Activated CD4-positive, alpha-beta memory T cell treated with anti-CD3 and anti-CD28 coated beads, Interleukin-2, amount 10 ng/mL, durations not matched to agents 7 days and 5 days (primary cell): ENCODE measurements around the gene TEX48. TPM values are rescaled to one million over a fixed set of nuclear protein-coding genes. Genes with fewer than 3 reads are reported as not detected.

Experiments
- CTCF ChIA-PET: fragments of 350-600 bp; sonication (Branson Sonifier 250); formaldehyde crosslinking; loops from one replicate; lab custom pipeline; 2021; ENCODE audit warnings: antibody characterized with exemption, inconsistent platforms; lab: Charles Lee
- POLR2A ChIA-PET: fragments of 350-600 bp; sonication (Branson Sonifier 250); formaldehyde crosslinking; loops from one replicate; lab custom pipeline; 2021; ENCODE audit warnings: antibody characterized with exemption; lab: Charles Lee
- DNase-seq: peaks from one replicate; pipeline ENCODE4 v3.0.0-alpha.2; 2020
- H3K27ac Mint-ChIP-seq: one replicate; pipeline ENCODE4 v1.8.0; 2021; ENCODE audit warnings: mild to moderate bottlenecking, mixed read lengths
- H3K27me3 Mint-ChIP-seq: one replicate; pipeline ENCODE4 v1.8.0; 2021; ENCODE audit warnings: mixed read lengths
- H3K36me3 Mint-ChIP-seq: one replicate; pipeline ENCODE4 v1.8.0; 2021; ENCODE audit warnings: low read depth, mixed read lengths
- H3K4me1 Mint-ChIP-seq: one replicate; pipeline ENCODE4 v1.8.0; 2021; ENCODE audit warnings: mixed read lengths
- H3K4me3 Mint-ChIP-seq: one replicate; pipeline ENCODE4 v1.8.0; 2021; ENCODE audit warnings: mild to moderate bottlenecking, mixed read lengths
- H3K9me3 Mint-ChIP-seq: one replicate; pipeline ENCODE4 v1.8.0; 2021; ENCODE audit warnings: mixed read lengths
- total RNA-seq, 2 experiments: library from RNA; stranded (reverse); gene quantifications; one replicate each; pipeline ENCODE4 v1.2.3, GENCODE V29; 2021

TEX48 gene
- total RNA-seq, 2 experiments from 2014 or later: 0.48 to 1.5 TPM

- peaks cover 2% of the 10 kb centered on the region for H3K9me3 Mint-ChIP-seq
- peaks cover 18% of the 10 kb centered on the region for H3K27me3 Mint-ChIP-seq
- peaks cover 41% of the 10 kb centered on the region for H3K4me1 Mint-ChIP-seq
- CTCF ChIA-PET: interaction anchor here (0.6 to 7.6 kb wide), 8 partner anchors 17 to 387 kb away, joined by 3 to 173 read pairs (median 30); partner anchors contain the start of gene TNFSF8
- H3K4me3 Mint-ChIP-seq: no peak overlapping the region
- POLR2A ChIA-PET: no interaction called here
- no peak overlapping the region for H3K27ac Mint-ChIP-seq
- DNase-seq: no peak
- peaks cover 6% of the 10 kb centered on the region for H3K36me3 Mint-ChIP-seq
Observed at GRCh38 chr9:114678795-114679194, 3.2 kb downstream of the TEX48 start.

GRCh38 chr9:114678130-114678529, 3.9 kb downstream of the TEX48 start:
- H3K27ac Mint-ChIP-seq: no peak overlapping the region
- H3K4me1 Mint-ChIP-seq: peaks cover 37% of the 10 kb centered on the region
- no peak for DNase-seq
- POLR2A ChIA-PET: interaction anchor here (0.7 kb wide), 1 partner anchor 225 kb away, joined by 3 read pairs; no protein-coding TSS in a partner anchor
- no peak overlapping the region for H3K4me3 Mint-ChIP-seq
- H3K9me3 Mint-ChIP-seq: peaks cover 2% of the 10 kb centered on the region
- peaks cover 18% of the 10 kb centered on the region for H3K27me3 Mint-ChIP-seq
- H3K36me3 Mint-ChIP-seq: peaks cover 3% of the 10 kb centered on the region
- CTCF ChIA-PET: interaction anchor here (1.0 to 7.6 kb wide), 4 partner anchors 17 to 334 kb away, joined by 3 to 173 read pairs (median 75); no protein-coding TSS in a partner anchor

GRCh38 chr9:114677418-114677817, 4.6 kb downstream of the TEX48 start:
- Mint-ChIP-seq H3K27me3 (peaks cover 18% of the 10 kb centered on the region), H3K4me1 (peaks cover 33% of the 10 kb centered on the region), H3K4me3 (no peak overlapping the region), H3K36me3 (peaks cover 3% of the 10 kb centered on the region), H3K27ac (no peak overlapping the region), H3K9me3 (peaks cover 2% of the 10 kb centered on the region)
- POLR2A ChIA-PET: interaction anchor here (0.7 to 1.1 kb wide), 2 partner anchors 71 to 226 kb away, joined by 3 read pairs; no protein-coding TSS in a partner anchor
- CTCF ChIA-PET: interaction anchor here (1.0 to 7.6 kb wide), 3 partner anchors 16 to 335 kb away, joined by 3 to 173 read pairs (median 147); no protein-coding TSS in a partner anchor
- no peak for DNase-seq

GRCh38 chr9:114676901-114677300, 5.1 kb downstream of the TEX48 start:
- Mint-ChIP-seq H3K4me3 (no peak overlapping the region), H3K27me3 (peaks cover 18% of the 10 kb centered on the region), H3K9me3 (peaks cover 2% of the 10 kb centered on the region), H3K36me3 (peaks cover 3% of the 10 kb centered on the region), H3K4me1 (peaks cover 31% of the 10 kb centered on the region), H3K27ac (no peak overlapping the region)
- CTCF ChIA-PET: interaction anchor here (0.7 to 7.6 kb wide), 3 partner anchors 230 to 335 kb away, joined by 4 to 173 read pairs (median 147); no protein-coding TSS in a partner anchor
- POLR2A ChIA-PET: interaction anchor here (1.1 to 1.2 kb wide), 2 partner anchors 71 to 338 kb away, joined by 3 read pairs; no protein-coding TSS in a partner anchor
- no peak for DNase-seq

- H3K27me3 Mint-ChIP-seq: peaks cover 18% of the 10 kb centered on the region
- no peak for DNase-seq
- H3K27ac Mint-ChIP-seq: no peak overlapping the region
- ChIA-PET POLR2A (no interaction called here), CTCF (interaction anchor here (0.7 to 1.3 kb wide), 5 partner anchors 9 to 236 kb away, joined by 3 read pairs; no protein-coding TSS in a partner anchor)
- H3K9me3 Mint-ChIP-seq: peaks cover 6% of the 10 kb centered on the region
- no peak overlapping the region for H3K4me3 Mint-ChIP-seq
- H3K36me3 Mint-ChIP-seq: peaks cover 3% of the 10 kb centered on the region
- peaks cover 16% of the 10 kb centered on the region for H3K4me1 Mint-ChIP-seq
Observed at GRCh38 chr9:114674798-114675540, 7.0 kb downstream of the TEX48 start.

- Mint-ChIP-seq H3K4me1 (peaks cover 16% of the 10 kb centered on the region), H3K4me3 (no peak overlapping the region), H3K36me3 (peaks cover 3% of the 10 kb centered on the region), H3K27me3 (peaks cover 15% of the 10 kb centered on the region), H3K27ac (no peak overlapping the region), H3K9me3 (peaks cover 6% of the 10 kb centered on the region)
- no peak for DNase-seq
- ChIA-PET POLR2A (no interaction called here), CTCF (no interaction called here)
Observed at GRCh38 chr9:114674076-114674797, 7.8 kb downstream of the TEX48 start.

- ChIA-PET CTCF (interaction anchor here (1.3 to 2.7 kb wide), 3 partner anchors 9 to 266 kb away, joined by 5 to 11 read pairs (median 6); no protein-coding TSS in a partner anchor), POLR2A (interaction anchor here (0.7 kb wide), 1 partner anchor 47 kb away, joined by 3 read pairs; no protein-coding TSS in a partner anchor)
- H3K4me1 Mint-ChIP-seq: peaks cover 4% of the 10 kb centered on the region
- H3K27me3 Mint-ChIP-seq: peaks cover 9% of the 10 kb centered on the region
- H3K4me3 Mint-ChIP-seq: no peak overlapping the region
- no peak for DNase-seq
- H3K27ac Mint-ChIP-seq: no peak overlapping the region
- peaks cover 3% of the 10 kb centered on the region for H3K36me3 Mint-ChIP-seq
- peaks cover 6% of the 10 kb centered on the region for H3K9me3 Mint-ChIP-seq
Observed at GRCh38 chr9:114671605-114672004, 10.4 kb downstream of the TEX48 start.

GRCh38 chr9:114669961-114670360, 12.0 kb downstream of the TEX48 start:
- no peak overlapping the region for H3K27ac Mint-ChIP-seq
- peaks cover 4% of the 10 kb centered on the region for H3K4me1 Mint-ChIP-seq
- no peak overlapping the region for H3K4me3 Mint-ChIP-seq
- H3K27me3 Mint-ChIP-seq: peaks cover 5% of the 10 kb centered on the region
- ChIA-PET POLR2A (no interaction called here), CTCF (interaction anchor here (1.0 to 2.7 kb wide), 3 partner anchors 11 to 68 kb away, joined by 3 to 11 read pairs (median 4); no protein-coding TSS in a partner anchor)
- peaks cover 6% of the 10 kb centered on the region for H3K9me3 Mint-ChIP-seq
- no peaks in the 10 kb centered on the region for H3K36me3 Mint-ChIP-seq
- DNase-seq: no peak

- ChIA-PET CTCF (interaction anchor here (1.4 to 1.5 kb wide), 2 partner anchors 13 to 15 kb away, joined by 5 to 6 read pairs; no protein-coding TSS in a partner anchor), POLR2A (no interaction called here)
- no peaks in the 10 kb centered on the region for H3K4me1 Mint-ChIP-seq
- peaks cover 9% of the 10 kb centered on the region for H3K27me3 Mint-ChIP-seq
- DNase-seq: no peak
- H3K9me3 Mint-ChIP-seq: peaks cover 4% of the 10 kb centered on the region
- no peak overlapping the region for H3K4me3 Mint-ChIP-seq
- no peaks in the 10 kb centered on the region for H3K36me3 Mint-ChIP-seq
- no peak overlapping the region for H3K27ac Mint-ChIP-seq
Observed at GRCh38 chr9:114668146-114668545, 13.8 kb downstream of the TEX48 start.

- Mint-ChIP-seq H3K27ac (no peak overlapping the region), H3K36me3 (no peaks in the 10 kb centered on the region), H3K9me3 (peaks cover 4% of the 10 kb centered on the region), H3K4me1 (no peaks in the 10 kb centered on the region), H3K27me3 (peaks cover 12% of the 10 kb centered on the region), H3K4me3 (no peak overlapping the region)
- DNase-seq: no peak
- POLR2A ChIA-PET: no interaction called here
- CTCF ChIA-PET: interaction anchor here (0.6 to 1.6 kb wide), 4 partner anchors 8 to 240 kb away, joined by 3 to 9 read pairs (median 6); no protein-coding TSS in a partner anchor
Observed at GRCh38 chr9:114666851-114667250, 15.1 kb downstream of the TEX48 start.

GRCh38 chr9:114666401-114666800, 15.6 kb downstream of the TEX48 start:
- no peak overlapping the region for H3K27ac Mint-ChIP-seq
- ChIA-PET POLR2A (no interaction called here), CTCF (interaction anchor here (0.9 to 1.6 kb wide), 4 partner anchors 9 to 240 kb away, joined by 3 to 9 read pairs (median 4); no protein-coding TSS in a partner anchor)
- peaks cover 12% of the 10 kb centered on the region for H3K27me3 Mint-ChIP-seq
- H3K36me3 Mint-ChIP-seq: no peaks in the 10 kb centered on the region
- no peak for DNase-seq
- no peak overlapping the region for H3K4me3 Mint-ChIP-seq
- H3K4me1 Mint-ChIP-seq: no peaks in the 10 kb centered on the region
- peaks cover 4% of the 10 kb centered on the region for H3K9me3 Mint-ChIP-seq

GRCh38 chr9:114664181-114664580, 17.8 kb downstream of the TEX48 start:
- H3K4me1 Mint-ChIP-seq: no peaks in the 10 kb centered on the region
- DNase-seq: no peak
- H3K4me3 Mint-ChIP-seq: no peak overlapping the region
- H3K27me3 Mint-ChIP-seq: peaks cover 12% of the 10 kb centered on the region
- H3K9me3 Mint-ChIP-seq: no peaks in the 10 kb centered on the region
- ChIA-PET CTCF (interaction anchor here (1.0 to 2.3 kb wide), 5 partner anchors 11 to 350 kb away, joined by 4 to 8 read pairs (median 5); no protein-coding TSS in a partner anchor), POLR2A (no interaction called here)
- no peaks in the 10 kb centered on the region for H3K36me3 Mint-ChIP-seq
- H3K27ac Mint-ChIP-seq: no peak overlapping the region
